Body of pancreas (tissue), 4 donors: ENCODE measurements around the gene ZNF473. TPM values are rescaled to one million over a fixed set of nuclear protein-coding genes. Genes with fewer than 3 reads are reported as not detected.

Experiments
- ATAC-seq: fragments of 150-250 bp; one replicate; pipeline ENCODE4 v1.9.1; 2016
- DNase-seq, 4 donors: peaks; one replicate each; pipeline ENCODE4 v3.0.0-alpha.2; 2019
- H3K27ac ChIP-seq, 4 donors: fragments of 200-600 bp; sonication (generic); 1 replicate in 3 of 4; 2 replicates in 1 of 4; pipeline versions ENCODE4 v1.5.1 to v1.6.1; 2016 to 2019; ENCODE audit warnings: mild to moderate bottlenecking in 1 of 4, mixed read lengths in 1 of 4, moderate library complexity in 1 of 4
- H3K27me3 ChIP-seq, 2 donors: fragments of 200-600 bp; sonication (generic); one replicate each; pipeline ENCODE4 v1.6.0; 2016; ENCODE audit warnings: mild to moderate bottlenecking in 1 of 2
- H3K36me3 ChIP-seq, 2 donors: fragments of 200-600 bp; sonication (generic); replicated peaks in 1 of 2; 2 replicates each; pipeline ENCODE4 v1.5.1; 2016; ENCODE audit warnings: low read depth in 2 of 2; ENCODE audit not compliant: insufficient read depth in 1 of 2
- H3K4me1 ChIP-seq: fragments of 200-600 bp; sonication (generic); one replicate; pipeline ENCODE4 v1.6.0; 2016
- H3K4me3 ChIP-seq, 2 donors: fragments of 200-600 bp; sonication (generic); 1 replicate in 1 of 2; 2 replicates in 1 of 2; pipeline ENCODE4 v1.5.1; 2016 to 2019
- H3K9me3 ChIP-seq, 3 donors: fragments of 200-600 bp; sonication (generic); 1 replicate in 2 of 3; 2 replicates in 1 of 3; pipeline ENCODE4 v1.5.1; 2016
- POLR2A ChIP-seq, 3 donors: fragments of 450-650 bp; IDR thresholded peaks; one replicate each; pipeline ENCODE4 v1.6.1; 2016; ENCODE audit warnings: antibody characterized with exemption in 3 of 3, mild to moderate bottlenecking in 2 of 3
- WGBS, 2 donors: methylation state at CpG; one replicate each; pipeline ENCODE4 v1.1.5; 2017; 5-methylcytosine and 5-hydroxymethylcytosine counted together
- intact Hi-C: fragments of 100-400 bp; cut with DNase I; formaldehyde crosslinking; loops from one replicate; pipeline ENCODE4 v1.15.1; 2023
- total RNA-seq, 2 donors: library from RNA; depleted of rRNA; stranded (reverse); fragments of >200 nt; gene quantifications; one replicate each; pipeline ENCODE4 v1.1.0, GENCODE V29; 2016
- TF ChIP-seq, protein P1 (sequence below), 7 experiments: fragments of 450-650 bp in 4 of 7; fragments of 200-600 bp in 3 of 7; sonication (generic) in 3 of 7; IDR thresholded peaks; one replicate each; pipeline ENCODE4 v1.5.1; 2016 to 2019; ENCODE audit warnings: antibody characterized with exemption in 7 of 7

The ZNF473 gene
- total RNA-seq, 2 donors from 2014 or later: 4.9 to 5.4 TPM

DNA sequence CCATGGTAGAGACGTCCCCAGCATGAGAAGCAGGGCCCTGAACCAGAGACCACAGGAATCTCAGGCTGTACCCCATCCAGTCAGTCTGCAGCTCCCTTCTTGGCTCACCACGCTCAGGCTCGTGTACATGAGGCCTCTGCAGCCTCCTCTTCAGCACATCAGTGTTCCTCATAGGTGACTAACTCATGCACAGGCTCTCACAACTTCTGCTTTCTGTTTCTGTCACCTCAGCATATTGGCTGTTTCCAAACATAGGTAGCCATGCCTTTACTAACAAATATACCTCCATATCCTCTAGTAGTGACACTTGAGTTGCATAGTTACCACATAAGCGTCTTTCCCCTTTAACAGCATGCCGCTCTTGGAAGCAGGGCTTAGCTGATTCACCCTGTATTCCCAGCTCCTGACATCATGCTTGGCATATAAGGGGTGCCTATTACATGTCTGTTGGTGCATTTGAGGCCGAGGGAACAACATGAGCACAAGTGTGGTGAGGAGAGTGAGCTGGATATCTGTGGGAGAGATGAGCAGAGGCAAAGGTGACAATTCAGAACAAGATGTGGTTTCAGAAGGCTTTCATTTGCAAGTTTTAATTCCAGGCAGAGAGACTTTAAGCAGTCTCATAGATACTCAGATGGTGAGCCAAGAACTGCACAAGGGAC is 16.7 kb downstream of the ZNF473 start:
- Histone ChIP-seq H3K9me3 (peaks cover 0 to 38% (median 0%) of the 10 kb centered on the region in 3 donors), H3K4me1 (no peaks in the 10 kb centered on the region), H3K4me3 (no peak overlapping the region), H3K36me3 (peaks cover 37 to 47% of the 10 kb centered on the region in 2 donors), H3K27me3 (no peaks in the 10 kb centered on the region), H3K27ac (no peak overlapping the region)
- no peak for ATAC-seq
- no peak for TF ChIP-seq POLR2A (IDR thresholded peaks at IDR 0.05)
- TF ChIP-seq, protein P1, sequence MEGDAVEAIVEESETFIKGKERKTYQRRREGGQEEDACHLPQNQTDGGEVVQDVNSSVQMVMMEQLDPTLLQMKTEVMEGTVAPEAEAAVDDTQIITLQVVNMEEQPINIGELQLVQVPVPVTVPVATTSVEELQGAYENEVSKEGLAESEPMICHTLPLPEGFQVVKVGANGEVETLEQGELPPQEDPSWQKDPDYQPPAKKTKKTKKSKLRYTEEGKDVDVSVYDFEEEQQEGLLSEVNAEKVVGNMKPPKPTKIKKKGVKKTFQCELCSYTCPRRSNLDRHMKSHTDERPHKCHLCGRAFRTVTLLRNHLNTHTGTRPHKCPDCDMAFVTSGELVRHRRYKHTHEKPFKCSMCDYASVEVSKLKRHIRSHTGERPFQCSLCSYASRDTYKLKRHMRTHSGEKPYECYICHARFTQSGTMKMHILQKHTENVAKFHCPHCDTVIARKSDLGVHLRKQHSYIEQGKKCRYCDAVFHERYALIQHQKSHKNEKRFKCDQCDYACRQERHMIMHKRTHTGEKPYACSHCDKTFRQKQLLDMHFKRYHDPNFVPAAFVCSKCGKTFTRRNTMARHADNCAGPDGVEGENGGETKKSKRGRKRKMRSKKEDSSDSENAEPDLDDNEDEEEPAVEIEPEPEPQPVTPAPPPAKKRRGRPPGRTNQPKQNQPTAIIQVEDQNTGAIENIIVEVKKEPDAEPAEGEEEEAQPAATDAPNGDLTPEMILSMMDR (IDR thresholded peaks at IDR 0.05): no peak
- intact Hi-C loops: no loop called here
- no peak for DNase-seq
- 92 to 98% methylated on average over 6 of the region's 6 CpGs for WGBS, 2 donors

DNA sequence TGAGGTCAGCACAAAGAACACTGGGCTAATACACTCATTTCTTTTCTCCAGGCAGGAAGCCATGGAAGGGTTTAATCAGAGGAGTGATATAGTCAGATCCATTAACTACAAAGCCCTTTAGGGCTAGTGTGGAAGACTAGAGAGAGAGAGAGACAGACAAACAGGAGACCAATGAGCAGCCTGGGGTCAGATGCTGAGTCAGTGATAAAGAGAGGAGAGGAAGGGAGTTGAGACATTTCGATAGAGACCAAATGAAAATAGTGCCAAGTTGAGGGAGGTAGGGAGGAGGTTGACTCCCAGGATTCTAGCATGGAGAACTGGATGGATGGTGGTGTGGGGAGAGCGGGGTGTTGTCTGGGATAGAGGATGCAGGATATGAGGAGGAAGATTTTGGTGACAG is 18.2 kb downstream of the ZNF473 start:
- TF ChIP-seq POLR2A (IDR thresholded peaks at IDR 0.05): no peak
- TF ChIP-seq, protein P1 (IDR thresholded peaks at IDR 0.05): no peak
- Histone ChIP-seq H3K4me1 (no peaks in the 10 kb centered on the region), H3K27me3 (no peaks in the 10 kb centered on the region), H3K4me3 (no peak overlapping the region), H3K36me3 (peaks cover 37 to 48% of the 10 kb centered on the region in 2 donors), H3K27ac (no peak overlapping the region), H3K9me3 (peaks cover 0 to 38% (median 0%) of the 10 kb centered on the region in 3 donors)
- DNase-seq (no peak), ATAC-seq (no peak)
- intact Hi-C loops: no loop called here
- WGBS, 2 donors: 88 to 95% methylated on average over 2 of the region's 2 CpGs

DNA sequence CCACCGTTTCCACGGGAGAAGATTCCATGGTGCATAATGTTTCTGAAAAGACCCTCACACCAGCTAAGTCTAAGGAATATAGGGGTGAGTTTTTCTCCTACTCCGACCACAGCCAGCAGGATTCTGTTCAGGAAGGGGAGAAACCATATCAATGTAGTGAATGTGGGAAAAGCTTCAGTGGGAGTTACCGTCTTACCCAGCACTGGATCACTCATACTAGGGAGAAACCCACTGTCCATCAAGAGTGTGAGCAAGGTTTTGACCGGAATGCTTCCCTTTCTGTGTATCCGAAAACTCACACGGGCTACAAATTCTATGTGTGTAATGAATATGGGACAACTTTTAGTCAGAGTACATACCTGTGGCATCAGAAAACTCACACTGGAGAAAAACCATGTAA is 19.1 kb downstream of the ZNF473 start:
- peaks cover 0 to 38% (median 0%) of the 10 kb centered on the region in 3 donors for H3K9me3 ChIP-seq
- ATAC-seq (no peak), DNase-seq (no peak)
- no peaks in the 10 kb centered on the region for H3K27me3 ChIP-seq
- no peak overlapping the region for H3K27ac ChIP-seq
- intact Hi-C loops: no loop called here
- peaks cover 37 to 45% of the 10 kb centered on the region in 2 donors for H3K36me3 ChIP-seq
- WGBS, 2 donors: 95 to 98% methylated on average over 7 of the region's 7 CpGs
- TF ChIP-seq, protein P1 (IDR thresholded peaks at IDR 0.05): no peak
- TF ChIP-seq POLR2A (IDR thresholded peaks at IDR 0.05): no peak
- H3K4me3 ChIP-seq: no peak overlapping the region
- no peaks in the 10 kb centered on the region for H3K4me1 ChIP-seq

DNA sequence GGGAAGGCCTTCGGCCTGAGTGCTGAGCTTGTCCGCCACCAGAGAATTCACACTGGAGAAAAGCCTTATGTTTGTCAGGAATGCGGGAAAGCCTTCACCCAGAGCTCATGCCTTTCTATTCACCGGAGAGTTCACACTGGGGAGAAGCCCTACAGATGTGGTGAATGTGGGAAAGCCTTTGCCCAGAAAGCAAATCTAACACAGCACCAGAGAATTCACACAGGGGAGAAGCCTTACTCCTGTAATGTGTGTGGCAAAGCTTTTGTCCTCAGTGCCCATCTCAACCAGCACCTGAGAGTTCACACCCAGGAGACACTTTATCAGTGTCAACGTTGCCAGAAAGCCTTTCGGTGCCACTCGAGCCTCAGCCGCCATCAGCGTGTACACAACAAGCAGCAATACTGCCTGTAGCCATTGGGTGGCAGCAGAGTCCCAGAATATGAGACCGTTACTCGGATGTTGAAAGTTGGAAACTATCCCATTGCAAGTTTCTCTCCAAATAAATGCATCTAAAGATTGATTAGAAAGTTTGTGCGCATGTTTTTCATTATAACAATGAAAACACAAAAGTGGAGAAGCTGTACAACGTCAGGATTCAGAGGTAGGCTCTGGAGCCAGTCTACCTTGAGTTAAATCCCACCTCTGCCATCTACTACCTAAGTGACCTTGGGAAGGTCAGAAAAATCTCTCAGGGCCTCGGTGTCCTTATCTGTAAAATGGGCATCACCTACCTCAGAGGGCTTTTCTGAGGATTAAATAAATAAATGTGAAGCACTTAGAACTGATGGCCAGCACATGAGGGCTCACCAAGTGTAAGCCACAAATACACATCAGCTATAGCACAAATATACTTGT is 21.1 kb downstream of the ZNF473 start:
- Histone ChIP-seq H3K4me3 (no peak overlapping the region), H3K36me3 (peaks cover 26 to 32% of the 10 kb centered on the region in 2 donors), H3K27me3 (no peaks in the 10 kb centered on the region), H3K4me1 (peaks cover 10% of the 10 kb centered on the region), H3K27ac (no peak overlapping the region), H3K9me3 (peaks cover 0 to 38% (median 0%) of the 10 kb centered on the region in 3 donors)
- ATAC-seq: no peak
- intact Hi-C loops: no loop called here
- TF ChIP-seq, protein P1 (IDR thresholded peaks at IDR 0.05): peak; percentile 19 to 67 (median 52)
- TF ChIP-seq POLR2A (IDR thresholded peaks at IDR 0.05): no peak
- DNase-seq: peak; percentile 45 to 72 (median 65)
- WGBS, 2 donors: 59 to 67% methylated on average over 11 to 14 of the region's 14 CpGs
